ENCODE results near the gene BCAS3.

Gene BCAS3

GRCh38 chr17:61265397-61265796, 587.7 kb downstream of the BCAS3 start:
- Histone ChIP-seq H3K27ac (no peak overlapping the region), H3K79me2 (no peaks in the 10 kb centered on the region), H3K27me3 (ENCODE audit: control insufficient read depth, insufficient read depth, low read length) (no peaks in the 10 kb centered on the region), H3K4me2 (ENCODE audit: low read length) (no peak overlapping the region), H3K9ac (no peak overlapping the region), H3K4me1 (no peaks in the 10 kb centered on the region), H3K36me3 (ENCODE audit: control insufficient read depth, insufficient read depth, low read length) (no peaks in the 10 kb centered on the region), H2AFZ (no peak overlapping the region), H3K9me3 (ENCODE audit: control insufficient read depth, low read length) (no peaks in the 10 kb centered on the region), H3K4me3 (ENCODE audit: low read depth, low read length) (no peak overlapping the region)
- TF ChIP-seq CTCF (IDR thresholded peaks at IDR 0.05), result no peak

- Histone ChIP-seq H3K27ac (no peak overlapping the region), H3K9ac (no peak overlapping the region), H3K4me1 (no peaks in the 10 kb centered on the region), H3K36me3 (ENCODE audit: control insufficient read depth, insufficient read depth, low read length) (no peaks in the 10 kb centered on the region), H3K27me3 (ENCODE audit: control insufficient read depth, insufficient read depth, low read length) (no peaks in the 10 kb centered on the region), H3K4me3 (ENCODE audit: low read depth, low read length) (no peak overlapping the region), H2AFZ (no peak overlapping the region), H3K9me3 (ENCODE audit: control insufficient read depth, low read length) (no peaks in the 10 kb centered on the region), H3K79me2 (no peaks in the 10 kb centered on the region), H3K4me2 (ENCODE audit: low read length) (no peak overlapping the region)
- no peak for TF ChIP-seq CTCF (IDR thresholded peaks at IDR 0.05)
These were observed 590.2 kb downstream of the BCAS3 start for GRCh38 chr17:61267847-61268246.

GRCh38 chr17:61275395-61275794, 597.7 kb downstream of the BCAS3 start:
- no peak overlapping the region for H3K9ac ChIP-seq
- no peak for TF ChIP-seq CTCF (IDR thresholded peaks at IDR 0.05)
- no peaks in the 10 kb centered on the region for H3K9me3 ChIP-seq (ENCODE audit: control insufficient read depth, low read length)
- H3K4me3 ChIP-seq (ENCODE audit: low read depth, low read length), result no peak overlapping the region
- no peaks in the 10 kb centered on the region for H3K79me2 ChIP-seq
- H3K27ac ChIP-seq, result no peak overlapping the region
- no peaks in the 10 kb centered on the region for H3K4me1 ChIP-seq
- H3K27me3 ChIP-seq (ENCODE audit: control insufficient read depth, insufficient read depth, low read length), result no peaks in the 10 kb centered on the region
- no peak overlapping the region for H2AFZ ChIP-seq
- no peak overlapping the region for H3K4me2 ChIP-seq (ENCODE audit: low read length)
- no peaks in the 10 kb centered on the region for H3K36me3 ChIP-seq (ENCODE audit: control insufficient read depth, insufficient read depth, low read length)

- no peaks in the 10 kb centered on the region for H3K79me2 ChIP-seq
- H3K27me3 ChIP-seq (ENCODE audit: control insufficient read depth, insufficient read depth, low read length), result no peaks in the 10 kb centered on the region
- H3K4me2 ChIP-seq (ENCODE audit: low read length), result no peak overlapping the region
- no peak overlapping the region for H3K27ac ChIP-seq
- no peaks in the 10 kb centered on the region for H3K9me3 ChIP-seq (ENCODE audit: control insufficient read depth, low read length)
- TF ChIP-seq CTCF (IDR thresholded peaks at IDR 0.05), result no peak
- H3K4me3 ChIP-seq (ENCODE audit: low read depth, low read length), result no peak overlapping the region
- H2AFZ ChIP-seq, result no peak overlapping the region
- no peaks in the 10 kb centered on the region for H3K36me3 ChIP-seq (ENCODE audit: control insufficient read depth, insufficient read depth, low read length)
- no peaks in the 10 kb centered on the region for H3K4me1 ChIP-seq
- H3K9ac ChIP-seq, result no peak overlapping the region
These were observed 599.2 kb downstream of the BCAS3 start for GRCh38 chr17:61276806-61277205.

GRCh38 chr17:61279476-61280145, 602.0 kb downstream of the BCAS3 start:
- Histone ChIP-seq H2AFZ (no peak overlapping the region), H3K4me1 (no peaks in the 10 kb centered on the region), H3K9me3 (ENCODE audit: control insufficient read depth, low read length) (no peaks in the 10 kb centered on the region), H3K79me2 (no peaks in the 10 kb centered on the region), H3K9ac (no peak overlapping the region), H3K27me3 (ENCODE audit: control insufficient read depth, insufficient read depth, low read length) (no peaks in the 10 kb centered on the region), H3K27ac (no peak overlapping the region), H3K4me2 (ENCODE audit: low read length) (no peak overlapping the region), H3K36me3 (ENCODE audit: control insufficient read depth, insufficient read depth, low read length) (no peaks in the 10 kb centered on the region), H3K4me3 (ENCODE audit: low read depth, low read length) (no peak overlapping the region)
- TF ChIP-seq CTCF (IDR thresholded peaks at IDR 0.05), result no peak
